Adipocyte (in vitro differentiated cells): ENCODE results near the gene GPR21.

ENCODE experiments used
- DNase-seq: peaks from one replicate; pipeline ENCODE4 v3.0.0-alpha.2; 2015; ENCODE audit warnings: low read depth
- H3K27me3 ChIP-seq: replicated peaks from 2 replicates; pipeline ENCODE4 v1.7.0; 2013; ENCODE audit warnings: mild to moderate bottlenecking, low read length, moderate library complexity; ENCODE audit not compliant: control insufficient read depth, insufficient read depth
- H3K36me3 ChIP-seq: 2 replicates; pipeline ENCODE4 v1.7.0; 2013; ENCODE audit warnings: low read length, mild to moderate bottlenecking, moderate library complexity; ENCODE audit not compliant: control insufficient read depth, insufficient read depth, severe bottlenecking
- H3K4me1 ChIP-seq: 2 replicates; pipeline ENCODE4 v1.7.0; 2013; ENCODE audit warnings: mild to moderate bottlenecking, low read length, moderate library complexity; ENCODE audit not compliant: control insufficient read depth, insufficient read depth
- H3K4me3 ChIP-seq: 2 replicates; pipeline ENCODE4 v1.7.0; 2013; ENCODE audit warnings: mild to moderate bottlenecking, low read length, moderate library complexity
- H3K9ac ChIP-seq: 2 replicates; pipeline ENCODE4 v1.7.0; 2013; ENCODE audit warnings: mild to moderate bottlenecking, low read length, moderate library complexity
- H3K9me3 ChIP-seq: 2 replicates; pipeline ENCODE4 v1.7.0; 2013; ENCODE audit warnings: mild to moderate bottlenecking, low read length, moderate library complexity; ENCODE audit not compliant: control insufficient read depth

GPR21 gene, protein sequence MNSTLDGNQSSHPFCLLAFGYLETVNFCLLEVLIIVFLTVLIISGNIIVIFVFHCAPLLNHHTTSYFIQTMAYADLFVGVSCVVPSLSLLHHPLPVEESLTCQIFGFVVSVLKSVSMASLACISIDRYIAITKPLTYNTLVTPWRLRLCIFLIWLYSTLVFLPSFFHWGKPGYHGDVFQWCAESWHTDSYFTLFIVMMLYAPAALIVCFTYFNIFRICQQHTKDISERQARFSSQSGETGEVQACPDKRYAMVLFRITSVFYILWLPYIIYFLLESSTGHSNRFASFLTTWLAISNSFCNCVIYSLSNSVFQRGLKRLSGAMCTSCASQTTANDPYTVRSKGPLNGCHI

DNA sequence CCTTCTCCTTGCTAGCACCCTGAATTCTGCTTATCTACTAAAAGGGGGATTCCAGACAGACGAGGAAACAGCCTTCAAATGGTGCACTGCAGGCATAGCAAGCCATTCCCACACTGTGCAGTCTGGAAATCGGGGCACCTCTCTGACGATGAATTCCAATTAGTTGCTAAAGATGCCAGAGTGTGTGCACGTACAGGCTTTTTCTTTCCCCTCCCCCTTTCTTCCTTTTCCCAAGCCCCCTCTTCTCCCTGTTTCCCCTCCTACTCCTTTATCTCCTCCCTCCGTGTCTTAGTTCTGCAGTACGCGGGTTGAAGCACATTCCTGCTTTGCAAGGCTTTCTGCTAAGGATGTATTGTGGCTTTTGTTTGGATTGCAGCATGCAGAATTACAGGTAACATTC is at the start of gene GPR21:
GPR21 (plus strand) TSS at position 316 of the 400 bp plus-strand sequence. CDS start 900 bp downstream, outside the sequence.
- Histone ChIP-seq H3K36me3 (peaks cover 16% of the 10 kb centered on the region), H3K9me3 (no peaks in the 10 kb centered on the region), H3K4me3 (no peak within 1 kb of the TSS), H3K4me1 (peaks cover 40% of the 10 kb centered on the region), H3K9ac (no peak within 1 kb of the TSS), H3K27me3 (no peaks in the 10 kb centered on the region)
- DNase-seq = no peak

DNA sequence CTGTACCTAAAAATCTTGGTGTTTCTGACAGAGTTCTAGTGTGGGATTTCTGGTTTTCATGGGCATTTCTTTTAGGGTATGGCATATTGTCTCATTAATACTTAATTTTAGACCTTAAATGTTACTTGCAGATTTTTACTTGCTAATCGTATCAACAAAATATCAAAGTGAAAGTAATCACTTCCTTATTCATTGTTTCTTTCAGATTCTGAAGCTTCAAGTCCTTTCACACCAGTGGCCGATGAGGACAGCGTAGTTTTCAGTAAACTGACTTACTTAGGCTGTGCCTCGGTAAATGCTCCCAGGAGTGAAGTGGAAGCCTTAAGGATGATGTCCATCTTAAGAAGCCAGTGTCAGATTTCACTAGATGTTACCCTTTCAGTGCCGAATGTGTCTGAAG is 47.5 kb upstream of the GPR21 start:
- H3K27me3 ChIP-seq = no peaks in the 10 kb centered on the region
- H3K9me3 ChIP-seq = no peaks in the 10 kb centered on the region
- DNase-seq = no peak
- peak overlapping the region; percentile 48 for H3K4me3 ChIP-seq
- peak overlapping the region; percentile 58 for H3K9ac ChIP-seq
- H3K36me3 ChIP-seq = peaks cover 42% of the 10 kb centered on the region
- peaks cover 4% of the 10 kb centered on the region for H3K4me1 ChIP-seq

DNA sequence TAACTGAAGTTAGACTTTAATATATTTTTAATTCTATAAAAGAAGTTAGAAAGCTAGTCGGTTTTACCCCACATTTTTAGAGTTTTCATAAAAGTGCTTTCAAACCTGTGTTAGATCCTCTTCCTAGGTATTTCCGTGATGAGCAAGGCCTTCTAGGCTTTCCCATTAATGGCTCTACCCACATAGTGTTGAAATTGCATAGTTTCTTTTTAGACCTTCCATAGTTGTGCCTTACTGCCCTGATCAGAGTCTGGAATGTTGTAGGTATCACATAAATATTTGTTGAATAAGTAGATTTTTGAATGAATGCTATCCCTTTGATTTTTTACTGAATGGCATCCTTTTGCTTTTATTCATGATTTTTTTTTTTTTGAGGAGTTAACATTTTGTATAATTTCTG is 45.3 kb upstream of the GPR21 start:
- H3K4me1 ChIP-seq = peaks cover 12% of the 10 kb centered on the region
- H3K9ac ChIP-seq = no peak overlapping the region
- no peaks in the 10 kb centered on the region for H3K27me3 ChIP-seq
- H3K4me3 ChIP-seq = no peak overlapping the region
- no peak for DNase-seq
- no peaks in the 10 kb centered on the region for H3K9me3 ChIP-seq
- H3K36me3 ChIP-seq = peaks cover 42% of the 10 kb centered on the region

DNA sequence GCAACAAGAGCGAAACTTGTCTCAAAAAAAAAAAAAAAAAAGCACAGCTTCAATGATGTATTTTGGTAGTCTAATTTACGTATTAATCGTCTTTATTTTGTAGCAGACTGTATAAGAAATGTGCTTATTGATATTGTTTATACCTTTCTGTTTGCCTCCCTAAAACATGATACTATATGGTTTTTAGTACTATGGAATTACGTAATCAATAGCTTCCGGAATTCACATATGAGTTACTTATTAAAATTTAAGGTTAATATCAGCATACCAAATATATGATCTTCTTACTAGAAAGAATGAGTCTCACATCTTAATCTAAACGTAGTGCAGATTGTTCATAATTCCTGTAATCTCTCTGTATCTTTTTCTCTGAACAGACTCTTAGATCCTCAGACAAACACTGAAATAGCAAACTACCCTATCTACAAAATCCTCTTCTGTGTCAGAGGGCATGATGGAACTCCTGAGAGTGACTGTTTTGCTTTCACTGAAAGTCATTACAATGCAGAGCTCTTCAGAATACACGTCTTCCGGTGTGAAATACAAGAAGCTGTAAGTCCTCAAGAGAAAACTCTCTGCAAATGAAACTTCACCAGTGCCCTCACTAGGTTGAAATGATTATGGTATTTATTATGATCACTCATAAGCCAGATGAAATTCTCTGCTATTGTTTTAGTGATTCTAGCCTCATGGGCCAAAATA is 44.4 kb upstream of the GPR21 start:
- peaks cover 12% of the 10 kb centered on the region for H3K4me1 ChIP-seq
- peak overlapping the region; percentile 43 for H3K9ac ChIP-seq
- no peaks in the 10 kb centered on the region for H3K27me3 ChIP-seq
- H3K4me3 ChIP-seq = no peak overlapping the region
- H3K36me3 ChIP-seq = peaks cover 42% of the 10 kb centered on the region
- no peaks in the 10 kb centered on the region for H3K9me3 ChIP-seq
- no peak for DNase-seq

DNA sequence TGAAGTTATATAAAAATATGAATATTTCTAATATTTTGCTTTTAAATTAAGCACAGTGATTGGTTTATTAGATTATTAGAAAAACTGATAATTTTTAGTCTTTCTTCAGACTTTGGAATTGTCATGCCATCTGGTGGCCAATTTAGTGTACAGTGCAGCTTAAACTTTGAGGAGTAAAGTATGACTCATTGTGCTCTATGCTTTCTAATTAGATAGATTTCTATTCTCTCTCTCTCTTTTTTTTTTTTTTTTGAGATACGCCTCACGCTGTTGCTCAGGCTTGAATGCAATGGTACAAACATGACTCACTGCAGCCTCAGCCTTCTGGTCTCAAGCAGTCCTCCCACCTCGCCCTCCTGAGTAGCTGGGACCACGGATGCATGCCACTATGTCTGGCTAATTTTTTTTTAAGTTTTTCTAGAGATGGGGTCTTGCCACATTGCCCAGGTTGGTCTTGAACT is 42.1 kb upstream of the GPR21 start:
- Histone ChIP-seq H3K4me1 (peaks cover 12% of the 10 kb centered on the region), H3K9me3 (no peaks in the 10 kb centered on the region), H3K4me3 (no peak overlapping the region), H3K27me3 (no peaks in the 10 kb centered on the region), H3K36me3 (peaks cover 34% of the 10 kb centered on the region), H3K9ac (no peak overlapping the region)
- peak; percentile 93 for DNase-seq

DNA sequence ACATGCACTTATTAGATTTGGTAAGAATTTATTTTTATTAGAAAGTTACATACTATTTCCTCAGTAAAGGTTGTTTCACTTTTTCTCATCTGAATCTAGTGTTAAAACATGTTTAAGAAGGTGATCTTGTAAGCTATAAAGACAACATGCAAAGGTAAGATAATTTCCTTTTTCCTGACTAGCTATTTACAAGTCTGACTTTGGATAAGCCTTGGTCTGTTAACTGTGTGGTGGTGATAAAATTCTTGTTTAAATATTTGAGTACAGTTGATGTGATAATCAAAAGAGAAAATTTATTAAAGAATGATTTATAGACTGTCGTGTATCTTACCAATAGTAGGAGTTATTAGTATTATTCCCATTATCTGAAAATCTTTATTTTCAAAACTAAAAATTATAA is 36.9 kb upstream of the GPR21 start:
- Histone ChIP-seq H3K4me1 (peaks cover 6% of the 10 kb centered on the region), H3K4me3 (no peak overlapping the region), H3K9ac (no peak overlapping the region), H3K9me3 (no peaks in the 10 kb centered on the region), H3K27me3 (no peaks in the 10 kb centered on the region), H3K36me3 (peaks cover 52% of the 10 kb centered on the region)
- DNase-seq = no peak

DNA sequence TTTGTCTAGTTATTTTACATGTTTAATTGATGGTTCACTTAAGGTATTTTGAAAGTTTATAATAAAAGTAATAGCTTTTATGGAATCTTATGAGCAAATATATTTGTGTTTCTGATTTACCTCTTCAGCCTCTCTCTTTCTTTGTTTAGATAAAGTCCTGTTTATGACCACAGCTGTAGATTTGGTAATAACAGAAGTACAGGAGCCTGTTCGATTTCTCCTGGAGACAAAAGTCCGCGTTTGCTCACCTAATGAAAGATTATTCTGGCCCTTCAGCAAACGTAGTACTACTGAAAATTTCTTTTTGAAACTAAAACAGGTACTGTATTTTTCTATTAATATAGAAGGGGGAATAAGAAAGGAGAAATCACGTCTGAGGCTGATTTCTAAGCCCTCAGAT is 35.0 kb upstream of the GPR21 start:
- no peaks in the 10 kb centered on the region for H3K9me3 ChIP-seq
- peaks cover 54% of the 10 kb centered on the region for H3K36me3 ChIP-seq
- no peaks in the 10 kb centered on the region for H3K27me3 ChIP-seq
- peaks cover 2% of the 10 kb centered on the region for H3K4me1 ChIP-seq
- H3K9ac ChIP-seq = no peak overlapping the region
- H3K4me3 ChIP-seq = no peak overlapping the region
- no peak for DNase-seq

DNA sequence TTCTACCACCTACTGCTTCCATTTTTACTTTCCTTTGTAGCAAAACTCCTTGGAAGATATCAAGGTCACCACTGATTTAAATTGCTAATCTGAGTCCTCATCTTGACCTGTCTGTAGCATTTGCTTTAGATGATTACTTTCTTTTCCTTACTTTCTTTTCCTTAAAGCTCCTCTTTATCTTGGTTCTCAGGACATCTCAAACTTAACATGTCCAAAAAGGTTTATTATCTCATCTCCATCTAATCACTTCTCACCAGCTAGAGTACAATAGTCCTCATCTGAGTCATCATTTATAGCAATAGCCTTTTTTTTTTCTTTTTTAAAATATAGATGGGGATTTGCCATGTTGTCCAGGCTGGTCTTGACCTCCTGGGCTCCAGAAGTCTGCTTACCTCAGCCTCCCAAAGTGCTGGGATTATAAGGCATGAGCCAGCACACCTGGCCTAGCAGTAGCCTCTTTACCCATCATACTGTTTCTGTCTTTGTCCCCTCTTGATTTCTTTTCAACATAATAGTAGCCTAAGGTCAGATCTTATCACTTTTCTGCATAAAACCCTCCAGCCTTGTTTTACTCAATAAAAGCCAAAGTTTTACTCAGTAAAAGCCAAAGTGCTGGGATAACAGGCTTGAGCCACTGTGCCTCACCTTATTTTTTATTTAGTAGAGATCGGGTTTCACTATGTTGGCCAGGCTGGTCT is 32.9 kb upstream of the GPR21 start:
- Histone ChIP-seq H3K4me1 (peaks cover 5% of the 10 kb centered on the region), H3K4me3 (no peak overlapping the region), H3K27me3 (no peaks in the 10 kb centered on the region), H3K9ac (no peak overlapping the region), H3K9me3 (no peaks in the 10 kb centered on the region), H3K36me3 (peaks cover 56% of the 10 kb centered on the region)
- DNase-seq = no peak

DNA sequence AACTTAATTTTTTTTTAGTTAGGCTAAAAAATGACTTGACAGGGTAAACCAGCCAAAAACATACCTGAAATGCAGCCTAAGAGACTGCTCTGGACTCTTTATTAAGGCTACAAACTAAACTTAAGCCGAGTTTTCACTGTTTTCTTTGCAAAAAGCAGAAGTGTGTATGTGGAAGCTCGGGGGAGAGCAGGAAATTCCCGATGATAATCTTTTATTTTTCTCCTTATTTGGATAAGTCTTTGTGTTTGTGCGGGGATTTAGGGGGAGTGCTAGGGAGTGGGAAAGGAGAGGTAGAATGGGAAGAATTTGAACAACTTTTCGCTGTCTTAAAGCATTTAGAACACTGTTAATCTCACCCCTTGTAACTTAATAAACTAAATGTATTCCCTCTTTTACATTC is 30.7 kb upstream of the GPR21 start:
- Histone ChIP-seq H3K36me3 (peaks cover 46% of the 10 kb centered on the region), H3K27me3 (no peaks in the 10 kb centered on the region), H3K9ac (no peak overlapping the region), H3K4me1 (peaks cover 5% of the 10 kb centered on the region), H3K9me3 (no peaks in the 10 kb centered on the region), H3K4me3 (no peak overlapping the region)
- no peak for DNase-seq

DNA sequence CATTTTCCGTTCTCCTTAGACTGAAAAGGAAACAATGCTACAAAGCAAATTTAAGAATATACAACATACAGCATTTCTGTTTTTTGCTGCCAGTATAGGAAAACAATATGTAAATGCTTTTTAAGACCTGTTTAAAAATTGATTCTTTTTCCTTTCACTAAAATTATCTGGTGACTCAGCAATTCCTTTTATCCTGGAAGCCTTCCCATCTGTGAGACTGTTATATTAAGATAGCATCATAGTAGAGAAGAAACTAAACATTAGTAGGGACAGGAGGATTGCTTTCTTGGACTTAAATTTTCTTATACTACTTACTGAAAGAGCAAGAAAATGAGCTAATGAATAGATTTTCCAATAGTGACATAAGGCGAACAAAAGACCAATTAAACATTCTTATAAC is 30.0 kb upstream of the GPR21 start:
- H3K27me3 ChIP-seq = no peaks in the 10 kb centered on the region
- peaks cover 5% of the 10 kb centered on the region for H3K4me1 ChIP-seq
- peaks cover 43% of the 10 kb centered on the region for H3K36me3 ChIP-seq
- DNase-seq = peak; percentile 58
- no peak overlapping the region for H3K9ac ChIP-seq
- no peaks in the 10 kb centered on the region for H3K9me3 ChIP-seq
- H3K4me3 ChIP-seq = no peak overlapping the region

DNA sequence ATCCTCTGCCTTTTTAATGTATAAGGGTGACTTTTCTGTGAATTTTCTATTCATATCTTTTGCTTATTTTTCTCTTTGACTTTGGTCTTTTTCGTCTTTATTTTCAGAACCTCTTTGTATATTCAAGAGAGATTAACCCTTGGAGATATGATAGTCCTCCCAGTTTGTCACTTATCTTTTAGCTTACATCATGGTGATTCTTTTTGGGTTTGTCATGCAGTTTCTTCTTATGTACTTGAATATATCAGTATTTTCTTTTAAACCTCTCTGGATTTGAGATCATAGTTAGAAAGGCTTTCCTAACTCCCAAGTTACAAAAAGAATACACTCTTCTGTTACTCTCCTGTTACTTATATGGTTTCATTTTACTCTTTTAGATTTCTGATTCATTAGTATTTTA is 27.5 kb upstream of the GPR21 start:
- H3K27me3 ChIP-seq = no peaks in the 10 kb centered on the region
- no peak for DNase-seq
- peaks cover 28% of the 10 kb centered on the region for H3K36me3 ChIP-seq
- H3K9ac ChIP-seq = no peak overlapping the region
- no peak overlapping the region for H3K4me3 ChIP-seq
- H3K9me3 ChIP-seq = no peaks in the 10 kb centered on the region
- H3K4me1 ChIP-seq = peaks cover 18% of the 10 kb centered on the region
